IMR-90 (cell line): ENCODE measurements around the gene ACOT7. TPM values are rescaled to one million over a fixed set of nuclear protein-coding genes. Genes with fewer than 3 reads are reported as not detected.
A peak's percentile ranks its signal among the peaks of the same experiment; 100 is the strongest.

ENCODE experiments used
- ATAC-seq: fragments of 200-7000 bp; cut with Tn5 transposase; 2 replicates; pipeline ENCODE4 v1.9.1; 2020; ENCODE audit warnings: low read depth, mild to moderate bottlenecking, moderate library complexity
- BruUV-seq: library from RNA; stranded (reverse); fragments of 400-500 nt; replicated peaks from 2 replicates; lab custom pipeline; 2021; lab: Mats Ljungman, UMichigan
- CTCF ChIA-PET: fragments of 300-600 bp; formaldehyde crosslinking; extraction: SDS; loops from one replicate; lab custom pipeline; 2021; ENCODE audit warnings: antibody characterized with exemption; lab: Yijun Ruan, JAX
- POLR2A ChIA-PET: fragments of 300-600 bp; sonication (Branson Sonifier 250); formaldehyde crosslinking; loops from one replicate; lab custom pipeline; 2022; ENCODE audit warnings: antibody characterized with exemption; ENCODE audit not compliant: unreplicated experiment; lab: Charles Lee
- DNase-seq: peaks from one replicate; pipeline ENCODE4 v3.0.0; 2013
- H2AFZ ChIP-seq: replicated peaks from 2 replicates; pipeline ENCODE3; 2013; ENCODE audit warnings: low read length, mild to moderate bottlenecking; ENCODE audit not compliant: poor library complexity
- H2AK5ac ChIP-seq: 2 replicates; pipeline ENCODE4 v1.6.1; 2013; ENCODE audit warnings: low read depth, low read length, inconsistent platforms
- H2AK9ac ChIP-seq: replicated peaks from 2 replicates; pipeline ENCODE3; 2013; ENCODE audit warnings: mild to moderate bottlenecking, low read depth, low read length, moderate library complexity; ENCODE audit not compliant: poor library complexity
- H2BK120ac ChIP-seq: 2 replicates; pipeline ENCODE4 v1.6.1; 2013; ENCODE audit warnings: low read depth, low read length, inconsistent platforms
- H2BK15ac ChIP-seq: 3 replicates; pipeline ENCODE4 v1.6.1; 2013; ENCODE audit warnings: low read depth, low read length, inconsistent platforms
- H2BK20ac ChIP-seq: 2 replicates; pipeline ENCODE4 v1.6.1; 2013; ENCODE audit warnings: low read depth, mild to moderate bottlenecking, inconsistent platforms, low read length, moderate library complexity
- H2BK5ac ChIP-seq: 2 replicates; pipeline ENCODE4 v1.6.1; 2013; ENCODE audit warnings: mild to moderate bottlenecking, low read depth, low read length, inconsistent platforms; ENCODE audit not compliant: poor library complexity, severe bottlenecking
- H3K14ac ChIP-seq: replicated peaks from 2 replicates; pipeline ENCODE4 v1.6.1; 2013; ENCODE audit warnings: low read depth, low read length, inconsistent platforms
- H3K18ac ChIP-seq: 2 replicates; pipeline ENCODE4 v1.6.1; 2013; ENCODE audit warnings: low read depth, low read length, control low read depth
- H3K23ac ChIP-seq: 2 replicates; pipeline ENCODE4 v1.6.1; 2013; ENCODE audit warnings: low read depth, low read length, inconsistent platforms
- H3K27ac ChIP-seq: 2 replicates; pipeline ENCODE4 v1.5.1; 2013; ENCODE audit warnings: mild to moderate bottlenecking, control low read depth, low read length; ENCODE audit not compliant: insufficient read depth
- H3K27me3 ChIP-seq: 2 replicates; pipeline ENCODE4 v1.6.1; 2013; ENCODE audit warnings: low read length; ENCODE audit not compliant: control insufficient read depth, insufficient read depth
- H3K36me3 ChIP-seq: 2 replicates; pipeline ENCODE4 v1.6.1; 2013; ENCODE audit warnings: low read length, mixed read lengths; ENCODE audit not compliant: control insufficient read depth, insufficient read depth
- H3K4ac ChIP-seq: 2 replicates; pipeline ENCODE4 v1.6.1; 2013; ENCODE audit warnings: low read depth, low read length, inconsistent platforms
- H3K4me1 ChIP-seq: 2 replicates; pipeline ENCODE4 v1.6.1; 2013; ENCODE audit warnings: low read length, mixed read lengths; ENCODE audit not compliant: control insufficient read depth, insufficient read depth
- H3K4me2 ChIP-seq: 2 replicates; pipeline ENCODE4 v1.6.1; 2013; ENCODE audit warnings: low read depth, mild to moderate bottlenecking, control low read depth, low read length, moderate library complexity
- H3K4me3 ChIP-seq: 2 replicates; pipeline ENCODE4 v1.5.1; 2013; ENCODE audit warnings: low read depth, mild to moderate bottlenecking, control low read depth, low read length, moderate library complexity; ENCODE audit not compliant: insufficient read depth
- H3K56ac ChIP-seq: 2 replicates; pipeline ENCODE4 v1.6.1; 2013; ENCODE audit warnings: low read length, inconsistent platforms; ENCODE audit not compliant: insufficient read depth; ENCODE audit errors: extremely low read depth
- H3K79me1 ChIP-seq, 2 experiments: 2 replicates each; pipeline ENCODE4 v1.6.1; 2013; ENCODE audit warnings: low read length in 2 of 2, inconsistent platforms in 1 of 2, low read depth in 1 of 2
- H3K9ac ChIP-seq: 2 replicates; pipeline ENCODE4 v1.6.1; 2013; ENCODE audit warnings: low read depth, low read length, control low read depth
- H3K9me1 ChIP-seq: 2 replicates; pipeline ENCODE4 v1.6.1; 2013; ENCODE audit warnings: low read length, inconsistent platforms; ENCODE audit not compliant: insufficient read depth
- H3K9me3 ChIP-seq: 2 replicates; pipeline ENCODE4 v1.6.1; 2013; ENCODE audit warnings: low read length; ENCODE audit not compliant: control insufficient read depth, insufficient read depth
- H4K20me1 ChIP-seq: 2 replicates; pipeline ENCODE4 v1.6.1; 2013; ENCODE audit warnings: low read length, inconsistent platforms; ENCODE audit not compliant: insufficient read depth
- H4K5ac ChIP-seq: 2 replicates; pipeline ENCODE4 v1.6.1; 2013; ENCODE audit warnings: mild to moderate bottlenecking, low read depth, low read length, control low read depth
- H4K8ac ChIP-seq, 2 experiments: 2 replicates each; pipeline ENCODE4 v1.6.1; 2013; ENCODE audit warnings: low read depth in 2 of 2, low read length in 2 of 2, control low read depth in 1 of 2, inconsistent platforms in 1 of 2
- H4K91ac ChIP-seq: 2 replicates; pipeline ENCODE4 v1.6.1; 2013; ENCODE audit warnings: low read depth, low read length, inconsistent platforms; ENCODE audit not compliant: insufficient read depth
- CEBPB ChIP-seq: IDR thresholded peaks from 2 replicates; pipeline ENCODE4 v1.6.1; 2012; ENCODE audit warnings: low read depth, low read length, improper control_type of control experiment
- MAZ ChIP-seq: IDR thresholded peaks from 2 replicates; pipeline ENCODE4 v1.6.1; 2012; ENCODE audit warnings: low read depth, mild to moderate bottlenecking, low read length, improper control_type of control experiment, moderate library complexity, borderline replicate concordance
- NFE2L2 ChIP-seq: fragments of 150-350 bp; IDR thresholded peaks from 2 replicates; pipeline ENCODE4 v1.6.1; 2016; ENCODE audit warnings: low read depth, mild to moderate bottlenecking, low read length
- RCOR1 ChIP-seq: IDR thresholded peaks from 2 replicates; pipeline ENCODE4 v1.6.1; 2012; ENCODE audit warnings: mild to moderate bottlenecking, low read length, improper control_type of control experiment; ENCODE audit not compliant: insufficient replicate concordance
- whole genome bisulfite sequencing, 2 experiments: methylation state at CpG; one replicate each; pipeline versions ENCODE4 v1.1.5 to v1.1.7; 2013; ENCODE audit warnings: missing lambda C conversion rate in 2 of 2; ENCODE audit not compliant: insufficient read length in 1 of 2; ENCODE audit errors: extremely low coverage in 2 of 2; 5-methylcytosine and 5-hydroxymethylcytosine counted together
- dilution Hi-C: fragments of 300-500 bp; cut with HindIII; formaldehyde crosslinking; loops from one replicate; pipeline ENCODE4 v1.14.3; 2018; ENCODE audit warnings: low sequenced_read_pairs; ENCODE audit not compliant: unreplicated experiment
- in situ Hi-C: fragments of 300-500 bp; cut with MboI; formaldehyde crosslinking; loops from 3 replicates; pipeline ENCODE4 v1.14.3; 2019; ENCODE audit warnings: low sequenced_read_pairs, inconsistent platforms, mixed read lengths
- intact Hi-C: fragments of 100-400 bp; cut with micrococcal nuclease; formaldehyde crosslinking; loops from 2 replicates; pipeline ENCODE4 v1.10.0; 2022
- polyA plus RNA-seq, 3 experiments: library from polyadenylated mRNA; depleted of rRNA; stranded (reverse); fragments of >200 nt; gene quantifications; 2 replicates each; pipeline ENCODE4 v1.2.3, GENCODE V29; 2012; ENCODE audit warnings: low replicate concordance in 1 of 3
- total RNA-seq: library from RNA; depleted of rRNA; stranded (reverse); fragments of >200 nt; gene quantifications from 2 replicates; pipeline ENCODE4 v1.2.3, GENCODE V29; 2012

Gene ACOT7
- total and polyA plus RNA-seq, 2 of the 4 experiments (the other 2 are of a cell fraction) = 51.6 to 242 TPM

DNA sequence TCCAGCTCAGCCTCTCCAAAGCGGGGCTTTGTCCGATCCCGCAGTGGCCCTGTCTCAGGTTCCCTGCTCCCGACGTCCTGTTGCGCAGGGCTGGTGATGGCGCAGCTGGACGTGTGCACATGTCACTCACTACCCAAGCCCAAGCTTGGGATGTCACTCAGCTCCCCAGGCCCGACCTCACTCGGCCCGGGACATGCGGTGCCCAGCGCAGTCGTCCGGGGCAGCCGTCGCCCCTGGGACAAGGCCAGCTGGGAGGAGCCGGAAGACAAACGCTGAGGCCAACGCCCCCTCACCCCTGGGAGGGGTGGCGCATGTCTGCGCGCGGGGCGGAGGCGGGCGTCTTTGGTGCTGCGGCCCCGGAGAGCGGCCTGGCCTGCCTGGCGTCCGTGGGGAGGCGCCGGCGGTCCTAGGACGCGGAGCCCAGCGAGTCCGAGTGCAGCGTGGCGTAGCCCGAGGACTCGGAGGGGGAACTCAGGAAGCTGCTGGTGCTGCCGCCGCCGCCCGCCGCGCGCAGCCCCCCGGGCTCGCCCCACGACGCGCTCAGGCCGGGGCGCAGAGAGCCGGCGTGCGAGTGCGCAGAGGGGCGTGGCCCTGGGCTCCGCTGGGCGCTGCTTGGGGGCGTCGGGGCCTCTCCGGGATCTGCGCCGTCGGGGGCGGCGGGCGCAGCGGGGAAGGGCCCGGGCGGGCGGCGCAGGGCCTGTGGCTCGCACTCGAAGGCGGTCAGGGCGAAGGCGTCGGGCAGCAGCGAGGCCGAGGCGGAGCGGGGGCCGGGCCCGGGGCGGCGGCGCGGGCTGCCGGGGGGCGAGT, 144.4 kb downstream of the ACOT7 start:
- POLR2A ChIA-PET = no interaction called here
- Histone ChIP-seq H2AK9ac (no peak overlapping the region), H3K9me1 (no peaks in the 10 kb centered on the region), H2AFZ (peak overlapping the region; percentile 56), H3K4ac (no peak overlapping the region), H4K20me1 (peaks cover 16% of the 10 kb centered on the region), H3K27me3 (peaks cover 41% of the 10 kb centered on the region), H4K5ac (no peak overlapping the region), H2BK15ac (no peak overlapping the region), H3K27ac (no peak overlapping the region), H2BK5ac (no peak overlapping the region), H3K36me3 (no peaks in the 10 kb centered on the region), H4K91ac (no peak overlapping the region), H3K4me2 (no peak overlapping the region), H2AK5ac (no peak overlapping the region), H3K18ac (no peak overlapping the region), H3K56ac (no peak overlapping the region), H3K14ac (no peak overlapping the region), H3K9me3 (no peaks in the 10 kb centered on the region), H3K4me1 (no peaks in the 10 kb centered on the region), H2BK20ac (no peak overlapping the region), H3K9ac (no peak overlapping the region), H3K23ac (no peak overlapping the region), H4K8ac (no peak overlapping the region), H2BK120ac (no peak overlapping the region), H3K4me3 (no peak overlapping the region), H3K79me1 (no peaks in the 10 kb centered on the region)
- CTCF ChIA-PET = interaction anchor here (0.8 to 1.5 kb wide), 2 partner anchors 11 to 97 kb away, joined by 3 to 6 read pairs; no protein-coding TSS in a partner anchor
- intact Hi-C loops (loop anchor here (5.0 kb wide), 1 partner anchor 243 kb away; the partner anchor contains the start of gene PLEKHG5), dilution Hi-C loops (no loop called here), in situ Hi-C loops (loop anchor here (5.0 kb wide), 1 partner anchor 93 kb away; no protein-coding TSS in a partner anchor)
- TF ChIP-seq MAZ (no peak), NFE2L2 (no peak), CEBPB (no peak), RCOR1 (no peak)
- BruUV-seq = no TSS peak
- ATAC-seq (0 out of 2 replicates have a peak, but pooled peaks have one; percentile 1), DNase-seq (no peak)
- 13% methylated on average over 69 of the region's 96 CpGs; no CpG with 5 or more reads in 1 of the 2 experiments for WGBS, 2 experiments
